Common myeloid progenitor, CD34-positive (primary cell): Measurements from ENCODE around the gene ZNF687.
A peak's percentile ranks its signal among the peaks of the same experiment; 100 is the strongest.

Experiments
- CTCF ChIA-PET: fragments of 350-600 bp; sonication (Branson Sonifier 250); formaldehyde crosslinking; loops from one replicate; lab custom pipeline; 2021; ENCODE audit warnings: antibody characterized with exemption; lab: Charles Lee
- POLR2A ChIA-PET: fragments of 350-600 bp; sonication (Branson Sonifier 250); formaldehyde crosslinking; loops from one replicate; lab custom pipeline; 2021; ENCODE audit warnings: antibody characterized with exemption; lab: Charles Lee
- DNase-seq, 3 donors: peaks; one replicate each; pipeline versions ENCODE4 v3.0.0 to v3.0.0-alpha.2; 2013
- H3K27ac ChIP-seq, 2 experiments: 1 replicate in 1 of 2; 2 replicates in 1 of 2; pipeline ENCODE4 v1.7.0; 2013; ENCODE audit warnings: inconsistent platforms in 2 of 2, low read length in 2 of 2, mild to moderate bottlenecking in 2 of 2, low read depth in 1 of 2, moderate library complexity in 1 of 2; ENCODE audit not compliant: severe bottlenecking in 2 of 2, insufficient read depth in 1 of 2, poor library complexity in 1 of 2
- H3K27me3 ChIP-seq, 5 experiments: replicated peaks in 2 of 5; 1 replicate in 3 of 5; 2 replicates in 2 of 5; pipeline versions ENCODE4 v1.6.1 to v1.7.0; 2013; ENCODE audit warnings: low read length in 4 of 5, mild to moderate bottlenecking in 2 of 5, moderate library complexity in 2 of 5, inconsistent platforms in 1 of 5; ENCODE audit not compliant: insufficient read depth in 5 of 5, control insufficient read depth in 4 of 5
- H3K36me3 ChIP-seq, 4 experiments: 1 replicate in 2 of 4; 2 replicates in 2 of 4; pipeline versions ENCODE4 v1.6.1 to v1.7.0; 2013; ENCODE audit warnings: low read length in 3 of 4, control low read depth in 1 of 4, mild to moderate bottlenecking in 1 of 4; ENCODE audit not compliant: control insufficient read depth in 4 of 4, insufficient read depth in 4 of 4
- H3K4me1 ChIP-seq, 4 experiments: 1 replicate in 3 of 4; 2 replicates in 1 of 4; pipeline versions ENCODE4 v1.6.1 to v1.7.1; 2013; ENCODE audit warnings: low read length in 3 of 4, mild to moderate bottlenecking in 3 of 4, control low read depth in 1 of 4, inconsistent platforms in 1 of 4, moderate library complexity in 1 of 4; ENCODE audit not compliant: control insufficient read depth in 4 of 4, insufficient read depth in 4 of 4; ENCODE audit errors: control extremely low read depth in 1 of 4
- H3K4me3 ChIP-seq, 7 experiments: 1 replicate in 4 of 7; 2 replicates in 3 of 7; pipeline versions ENCODE4 v1.5.1 to v1.7.0; 2013; ENCODE audit warnings: mild to moderate bottlenecking in 7 of 7, low read length in 6 of 7, moderate library complexity in 6 of 7, inconsistent platforms in 2 of 7, low read depth in 2 of 7, control low read depth in 1 of 7; ENCODE audit not compliant: insufficient read depth in 4 of 7, control insufficient read depth in 1 of 7; ENCODE audit errors: extremely low read depth in 1 of 7
- H3K9me3 ChIP-seq, 5 experiments: 1 replicate in 4 of 5; 2 replicates in 1 of 5; pipeline versions ENCODE4 v1.6.1 to v1.7.1; 2013; ENCODE audit warnings: low read length in 4 of 5, mild to moderate bottlenecking in 2 of 5, inconsistent platforms in 1 of 5, low read depth in 1 of 5, moderate library complexity in 1 of 5; ENCODE audit not compliant: control insufficient read depth in 4 of 5, insufficient read depth in 2 of 5; ENCODE audit errors: control extremely low read depth in 1 of 5
- WGBS: methylation state at CpG from one replicate; pipeline ENCODE4 v1.1.5; 2013; ENCODE audit not compliant: insufficient coverage; 5-methylcytosine and 5-hydroxymethylcytosine counted together

The ZNF687 gene

GRCh38 chr1:151277249-151277648 is 4.8 kb upstream of the ZNF687 start:
- Histone ChIP-seq H3K4me1 (peaks cover 5 to 26% (median 11%) of the 10 kb centered on the region in 4 experiments), H3K4me3 (no peak overlapping the region), H3K27ac (no peak overlapping the region), H3K36me3 (no peaks in the 10 kb centered on the region), H3K27me3 (no peaks in the 10 kb centered on the region), H3K9me3 (no peaks in the 10 kb centered on the region)
- CTCF ChIA-PET, result interaction anchor here (0.9 to 1.3 kb wide), 3 partner anchors 10 to 25 kb away, joined by 3 to 4 read pairs (median 3); no protein-coding TSS in a partner anchor
- WGBS, result 63% methylated on average over 2 of the region's 2 CpGs
- peak in 2 of 3 donors; percentile 37 to 42 for DNase-seq
- POLR2A ChIA-PET, result no interaction called here

- Histone ChIP-seq H3K36me3 (peaks cover 0 to 11% (median 10%) of the 10 kb centered on the region in 4 experiments), H3K9me3 (no peaks in the 10 kb centered on the region), H3K4me3 (peak overlapping the region; percentile 64 to 96 (median 83)), H3K27me3 (no peaks in the 10 kb centered on the region), H3K4me1 (peaks cover 7 to 43% (median 30%) of the 10 kb centered on the region in 4 experiments), H3K27ac (peak overlapping the region; percentile 90 to 94)
- CTCF ChIA-PET, result interaction anchor here (0.6 to 1.6 kb wide), 9 partner anchors 11 to 1063 kb away, joined by 3 to 7 read pairs (median 4); partner anchors contain the start of gene PSMD4
- POLR2A ChIA-PET, result interaction anchor here (0.6 to 1.5 kb wide), 5 partner anchors 14 to 92 kb away, joined by 3 to 5 read pairs (median 4); partner anchors contain the start of genes PI4KB, PSMD4 and VPS72
- peak; percentile 91 to 96 (median 95) for DNase-seq
- under 1% methylated on average over 41 of the region's 48 CpGs for WGBS
Measured at GRCh38 chr1:151281225-151281968, 702 bp upstream of the ZNF687 start.

GRCh38 chr1:151282883-151283725 is 1.0 kb downstream of the ZNF687 start:
- ChIA-PET POLR2A (interaction anchor here (0.8 to 1.1 kb wide), 3 partner anchors 11 to 116 kb away, joined by 3 to 4 read pairs (median 3); partner anchors contain the start of genes PSMB4 and VPS72), CTCF (interaction anchor here (0.8 to 1.7 kb wide), 4 partner anchors 13 to 183 kb away, joined by 3 to 5 read pairs (median 3); no protein-coding TSS in a partner anchor)
- WGBS, result 6% methylated on average over 39 of the region's 44 CpGs
- Histone ChIP-seq H3K27ac (peak overlapping the region; percentile 70 to 94), H3K36me3 (peaks cover 5 to 27% (median 26%) of the 10 kb centered on the region in 4 experiments), H3K27me3 (no peaks in the 10 kb centered on the region), H3K4me1 (peaks cover 3 to 29% (median 28%) of the 10 kb centered on the region in 4 experiments), H3K4me3 (peak overlapping the region; percentile 64 to 96 (median 83)), H3K9me3 (no peaks in the 10 kb centered on the region)
- DNase-seq, result peak; percentile 17 to 61 (median 53)

- ChIA-PET POLR2A (no interaction called here), CTCF (interaction anchor here (0.8 to 1.7 kb wide), 4 partner anchors 12 to 184 kb away, joined by 3 to 5 read pairs (median 3); no protein-coding TSS in a partner anchor)
- DNase-seq, result no peak
- Histone ChIP-seq H3K9me3 (no peaks in the 10 kb centered on the region), H3K4me1 (peaks cover 3 to 29% (median 28%) of the 10 kb centered on the region in 4 experiments), H3K27me3 (no peaks in the 10 kb centered on the region), H3K27ac (peak overlapping the region; percentile 70 to 94), H3K36me3 (peaks cover 5 to 37% (median 33%) of the 10 kb centered on the region in 4 experiments), H3K4me3 (peak overlapping the region in 4 of 7 experiments; percentile 73 to 96 (median 90))
- WGBS, result 40% methylated on average over 1 of the region's 2 CpGs
Measured at GRCh38 chr1:151284013-151284577, 2.0 kb downstream of the ZNF687 start.

- DNase-seq, result no peak
- no peaks in the 10 kb centered on the region for H3K9me3 ChIP-seq
- H3K36me3 ChIP-seq, result peaks cover 5 to 61% (median 51%) of the 10 kb centered on the region in 4 experiments
- ChIA-PET CTCF (no interaction called here), POLR2A (no interaction called here)
- H3K27ac ChIP-seq, result no peak overlapping the region
- peaks cover 3 to 25% (median 19%) of the 10 kb centered on the region in 4 experiments for H3K4me1 ChIP-seq
- H3K4me3 ChIP-seq, result no peak overlapping the region
- no peaks in the 10 kb centered on the region for H3K27me3 ChIP-seq
- WGBS, result 98% methylated on average over 9 of the region's 10 CpGs
Measured at GRCh38 chr1:151286619-151287340, 4.7 kb downstream of the ZNF687 start.

- ChIA-PET CTCF (no interaction called here), POLR2A (interaction anchor here (0.9 kb wide), 1 partner anchor 10 kb away, joined by 4 read pairs; no protein-coding TSS in a partner anchor)
- Histone ChIP-seq H3K4me1 (peaks cover 3 to 25% (median 19%) of the 10 kb centered on the region in 4 experiments), H3K9me3 (no peaks in the 10 kb centered on the region), H3K4me3 (no peak overlapping the region), H3K27me3 (no peaks in the 10 kb centered on the region), H3K27ac (no peak overlapping the region), H3K36me3 (peaks cover 5 to 66% (median 56%) of the 10 kb centered on the region in 4 experiments)
- DNase-seq, result no peak
- 98% methylated on average over 7 of the region's 7 CpGs for WGBS
Measured at GRCh38 chr1:151287341-151287699, 5.2 kb downstream of the ZNF687 start.
